COLO829 (cell line): ENCODE results near the gene CYS1.

ENCODE experiments used
- DNase-seq: peaks from one replicate; pipeline ENCODE4 v3.0.0; 2012; ENCODE audit warnings: low spot score

CYS1 gene

DNA sequence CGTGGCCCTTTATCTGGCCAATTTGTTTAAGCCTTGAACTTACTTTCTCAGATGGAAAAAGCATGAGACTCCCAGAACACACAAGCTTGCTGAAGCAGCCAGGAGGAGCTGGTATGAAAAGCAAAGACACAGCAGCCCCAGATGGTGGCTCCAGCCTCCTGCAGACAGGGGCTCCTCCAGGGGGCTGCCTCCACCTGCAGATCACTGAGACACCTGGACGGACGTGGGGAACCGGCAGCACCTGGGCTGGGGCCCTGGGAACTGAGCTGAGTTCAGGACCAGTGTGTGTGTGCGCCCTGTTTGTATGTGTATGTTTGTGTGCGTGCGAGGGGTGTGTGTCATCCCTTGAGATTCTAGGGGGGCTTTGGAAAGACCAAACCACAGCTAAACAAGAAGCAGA lies 8.6 kb downstream of the CYS1 start:
- no peak for DNase-seq

DNA sequence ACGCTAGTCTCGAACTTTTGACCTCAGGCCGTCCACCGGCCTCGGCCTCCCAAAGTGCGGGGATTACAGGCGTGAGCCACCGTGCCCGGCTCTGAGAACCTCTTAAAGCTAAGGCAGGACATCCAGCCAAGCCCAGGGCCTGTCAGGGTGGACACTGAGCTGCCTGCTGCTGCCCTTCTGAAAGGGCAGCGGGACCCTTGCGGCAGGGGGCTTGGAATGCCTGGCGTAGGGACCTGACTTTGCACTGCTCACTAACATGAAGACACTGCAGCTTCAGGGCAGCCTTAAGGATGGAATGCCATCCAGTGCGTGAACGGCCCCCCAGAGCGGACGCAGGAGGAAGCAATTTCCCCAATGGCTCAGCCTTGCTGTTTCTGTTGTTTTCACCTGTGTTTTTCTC lies 9.0 kb downstream of the CYS1 start:
- DNase-seq = no peak

DNA sequence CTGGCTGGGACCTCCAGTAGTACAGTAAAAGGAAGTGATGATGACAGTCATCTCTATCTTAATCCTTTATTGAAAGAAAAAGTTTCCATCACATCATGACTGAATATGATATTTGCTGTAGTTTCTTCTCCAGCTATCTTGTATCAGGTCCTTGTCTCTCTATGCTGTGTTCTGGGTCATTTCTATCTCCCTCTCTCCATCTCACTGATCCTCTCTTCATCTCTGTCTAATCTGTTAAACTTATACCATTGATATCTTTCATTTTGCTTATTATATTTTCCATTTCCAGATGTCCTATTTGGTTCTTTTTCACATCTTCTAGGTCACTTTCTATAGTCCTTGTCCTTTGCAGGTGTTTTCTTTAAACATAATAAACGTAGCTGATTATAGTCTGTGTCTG lies 12.3 kb downstream of the CYS1 start:
- no peak for DNase-seq

DNA sequence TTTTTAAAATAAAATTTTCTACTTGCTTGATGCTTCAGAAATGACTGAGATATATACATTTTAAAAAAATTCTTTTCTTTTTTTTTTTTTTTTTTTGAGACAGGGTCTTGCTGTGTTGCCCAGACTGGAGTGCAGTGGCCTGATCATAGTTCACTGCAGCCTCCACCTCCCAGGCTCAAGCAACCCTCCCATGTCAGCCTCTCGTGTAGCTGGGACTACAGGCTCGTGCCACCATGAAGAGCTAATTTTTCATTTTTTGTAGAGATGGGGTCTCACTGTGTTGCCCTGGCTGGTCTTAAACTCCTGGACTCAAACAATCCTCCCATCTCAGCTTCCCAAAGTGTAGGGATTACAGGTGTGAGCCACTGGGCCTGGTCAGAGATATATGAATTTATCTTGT lies 12.9 kb downstream of the CYS1 start:
- no peak for DNase-seq

DNA sequence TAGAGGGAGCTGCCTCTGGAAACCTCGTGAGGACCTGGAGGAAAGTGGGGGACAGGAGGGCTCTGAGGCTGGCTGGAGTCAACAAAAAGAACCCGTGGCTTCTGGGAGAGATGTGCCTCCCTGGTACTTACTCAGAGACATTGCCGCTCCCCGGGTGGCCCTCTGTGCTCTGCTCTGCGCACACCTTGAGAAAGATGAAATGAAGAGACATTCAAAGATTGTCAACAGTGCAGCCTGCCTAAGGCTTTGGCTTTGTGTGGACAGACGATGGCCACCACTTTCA lies 14.5 kb downstream of the CYS1 start:
- no peak for DNase-seq

DNA sequence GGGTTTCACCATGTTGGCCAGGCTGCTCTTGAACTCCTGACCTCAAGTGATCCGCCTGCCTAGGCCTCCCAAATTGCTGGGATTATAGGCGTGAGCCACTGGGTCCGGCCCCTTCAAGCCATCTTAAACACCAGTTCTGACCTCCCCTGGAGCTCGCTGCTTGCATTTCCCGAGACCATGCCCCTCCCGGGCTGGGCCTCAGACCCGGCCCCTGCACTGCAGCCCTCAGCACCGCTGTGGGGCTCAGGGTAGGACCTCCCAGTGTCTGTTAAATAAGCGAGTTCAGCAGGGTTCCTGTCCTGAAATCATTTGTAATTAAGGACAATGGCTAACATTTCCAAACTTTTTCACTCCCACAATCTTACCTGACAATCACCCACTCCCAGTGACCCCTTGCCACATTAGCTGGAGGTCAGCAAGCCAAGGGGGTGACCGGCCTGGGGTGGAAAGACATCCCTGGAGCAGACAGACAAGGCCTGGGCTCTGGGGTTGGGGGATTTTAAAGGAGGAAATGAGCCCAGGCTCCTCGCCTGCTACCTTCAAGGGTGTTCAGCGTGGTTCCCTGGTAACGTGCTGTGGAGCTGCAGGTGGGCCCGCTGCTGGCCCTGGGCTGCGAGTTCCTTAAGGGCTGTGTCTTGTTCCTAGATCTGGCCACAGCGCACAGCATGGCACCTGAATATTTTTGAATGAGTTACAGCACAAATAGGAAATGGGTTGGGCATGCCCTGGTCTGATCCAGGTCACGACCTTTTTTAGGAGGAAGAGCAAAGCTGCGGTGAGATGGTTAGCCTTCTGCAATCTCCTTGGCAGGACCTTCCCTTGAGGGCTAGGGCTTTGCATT lies 15.1 kb downstream of the CYS1 start:
- no peak for DNase-seq

DNA sequence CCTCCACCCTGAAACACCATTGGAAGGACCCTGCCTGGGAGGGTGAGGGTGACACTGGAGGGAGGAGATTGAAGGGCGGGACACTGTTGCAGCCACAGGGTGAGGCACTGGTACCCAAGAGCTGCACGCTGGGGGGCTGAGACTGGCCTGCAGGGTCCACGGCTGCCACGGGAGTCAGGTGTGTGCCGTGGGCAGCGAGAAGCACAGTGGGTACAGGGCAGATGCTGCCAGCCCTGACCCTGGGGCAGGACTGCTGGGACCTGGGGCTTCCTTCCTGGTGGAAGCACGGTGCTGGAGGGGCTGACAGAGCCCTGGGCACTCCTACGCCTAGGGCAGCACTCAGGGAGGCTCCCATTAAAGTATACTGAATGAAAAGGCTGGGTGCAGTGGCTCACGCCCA lies 16.6 kb downstream of the CYS1 start:
- no peak for DNase-seq

DNA sequence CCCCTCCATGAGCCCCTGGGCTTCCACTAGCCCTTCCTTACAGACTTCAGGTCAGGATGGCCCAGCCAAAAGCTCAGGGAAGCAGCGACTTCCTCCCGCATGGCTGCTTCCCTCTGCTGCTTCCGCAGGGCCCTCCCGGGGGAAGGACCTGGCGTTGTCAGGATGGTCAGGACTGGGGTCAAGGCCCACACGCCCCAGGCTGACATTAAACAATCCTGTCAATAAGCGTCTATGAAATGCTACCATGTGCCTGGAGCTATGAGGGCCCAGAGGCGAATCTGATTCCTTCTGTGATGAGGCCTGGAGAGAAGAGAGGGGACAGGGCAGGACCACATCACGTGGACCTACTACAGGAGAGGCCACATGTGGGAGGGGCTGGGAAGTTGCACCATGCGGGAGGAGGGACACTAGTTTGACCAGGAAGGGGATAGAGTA lies 17.3 kb downstream of the CYS1 start:
- no peak for DNase-seq

DNA sequence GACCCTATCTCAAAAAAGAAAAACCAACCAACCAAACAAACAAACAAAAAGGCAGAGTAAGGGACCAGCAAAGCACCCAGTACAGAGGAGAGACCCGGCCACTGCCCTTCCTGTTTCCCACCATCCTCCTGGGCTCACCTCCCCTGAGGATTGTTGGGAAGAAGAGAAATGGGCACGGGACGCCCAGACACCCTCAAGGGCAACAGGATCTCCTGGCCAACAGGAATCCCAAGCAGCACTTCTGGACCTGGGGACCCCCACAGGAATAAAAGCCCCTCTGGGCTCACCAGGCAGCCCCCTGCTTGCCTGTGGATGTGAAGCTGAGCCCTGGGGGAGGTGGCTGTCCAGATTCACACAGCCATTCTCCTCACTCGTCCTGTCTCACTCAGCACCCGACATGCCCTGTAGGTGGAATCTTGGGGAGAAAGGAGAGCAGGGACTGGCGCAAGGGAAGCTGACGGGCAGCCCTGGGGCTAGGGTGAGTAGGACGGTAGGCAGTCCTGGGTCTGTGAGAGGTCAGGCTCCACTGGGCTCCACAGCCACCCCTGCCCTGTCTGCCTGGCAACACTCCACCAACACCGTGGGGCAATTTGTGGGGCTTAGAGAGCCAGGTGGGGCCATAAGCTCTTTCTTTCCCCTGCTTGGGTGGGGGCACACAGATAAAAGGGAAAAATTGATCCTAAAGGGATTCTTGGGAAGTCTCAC lies 18.8 kb downstream of the CYS1 start:
- DNase-seq = no peak

DNA sequence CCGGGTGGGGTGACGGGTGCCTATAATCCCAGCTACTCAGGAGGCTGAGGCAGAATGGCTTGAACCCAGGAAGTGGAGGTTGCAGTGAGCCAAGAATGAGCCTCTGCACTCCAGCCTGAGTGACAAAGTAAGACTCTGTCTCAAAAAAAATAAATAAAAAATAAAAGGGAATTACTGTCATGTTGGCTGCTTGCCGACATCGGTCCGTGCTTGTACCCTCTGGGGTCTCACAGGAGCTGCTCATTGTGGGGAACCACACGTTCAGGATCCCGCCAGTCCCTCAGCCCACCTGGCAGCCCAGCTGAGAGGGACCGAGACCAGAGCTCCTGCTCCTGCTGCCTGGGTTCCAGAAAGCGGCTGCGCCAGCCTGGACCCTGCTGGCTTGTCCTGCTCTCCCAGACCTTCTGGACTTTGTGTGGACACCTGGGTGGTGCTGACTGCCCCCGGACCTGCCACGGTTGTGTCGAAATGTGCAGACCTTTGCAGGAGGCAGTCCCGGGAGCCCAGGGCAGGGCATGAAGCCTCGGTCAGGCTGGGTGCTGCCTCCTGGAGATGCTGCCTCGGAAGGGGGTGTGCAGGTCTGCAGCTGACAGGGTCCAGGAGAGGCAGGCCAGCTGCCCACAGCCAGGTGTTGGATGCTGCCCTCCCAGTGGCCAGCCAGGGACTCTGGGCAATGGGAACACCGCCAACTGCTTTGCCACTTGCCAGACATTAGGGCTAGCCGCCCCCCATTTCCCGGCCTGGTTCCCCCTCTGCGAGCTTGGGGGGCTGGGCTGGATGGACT lies 20.5 kb downstream of the CYS1 start:
- no peak for DNase-seq

DNA sequence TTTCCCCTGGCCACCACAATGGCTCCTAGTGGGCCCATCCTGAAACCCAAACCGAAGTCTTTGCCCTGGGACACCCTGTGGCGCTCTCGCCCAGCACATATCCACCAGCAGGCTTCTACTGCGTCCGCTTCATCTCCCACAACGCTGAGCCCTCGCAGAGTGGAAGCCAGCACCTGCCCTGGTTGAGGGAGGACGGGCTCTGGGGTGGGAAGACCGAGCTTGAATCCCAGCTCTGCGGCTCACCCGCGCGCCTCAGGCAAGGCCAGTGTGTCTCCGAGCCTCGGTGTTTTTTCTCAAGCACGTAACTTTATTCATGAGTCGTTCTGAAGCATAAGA lies 21.2 kb downstream of the CYS1 start:
- no peak for DNase-seq

DNA sequence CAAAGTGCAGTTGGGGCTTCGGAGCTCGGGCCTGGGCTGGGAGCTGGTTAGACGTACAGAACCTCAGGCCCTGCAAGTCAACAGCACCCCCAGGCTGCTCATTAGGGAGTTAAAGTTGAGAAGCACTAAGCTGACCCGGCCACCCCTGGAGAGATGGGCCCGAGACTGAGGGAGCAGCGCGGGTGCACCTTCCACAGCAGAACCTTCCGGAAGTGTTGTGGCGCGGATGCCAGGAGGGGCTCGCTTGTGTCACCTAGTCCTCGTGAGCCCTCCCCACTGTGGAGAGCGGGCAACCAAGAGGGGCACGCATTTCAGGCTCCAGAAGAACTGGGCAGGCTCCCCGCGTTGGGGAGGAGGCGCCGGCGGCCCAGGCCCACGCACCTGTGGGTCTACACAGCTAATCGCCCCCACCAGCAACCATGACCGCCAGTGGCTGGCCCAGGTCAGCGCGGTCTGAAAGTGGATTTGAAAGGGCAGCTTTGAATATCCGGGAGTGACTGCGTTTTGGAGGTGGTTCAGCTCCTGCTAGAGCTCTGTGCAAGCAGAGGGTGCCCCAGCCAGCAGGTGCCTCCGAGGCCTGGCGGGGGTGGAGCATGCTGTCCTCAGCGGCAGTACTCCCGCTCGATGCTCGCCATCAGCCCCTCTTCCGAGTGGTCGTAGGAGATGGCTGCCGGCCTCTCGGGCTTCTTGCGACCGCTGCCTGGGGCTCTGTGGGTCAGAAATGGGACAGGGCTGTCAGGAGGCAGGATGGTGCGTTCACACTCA lies 21.8 kb downstream of the CYS1 start:
- no peak for DNase-seq

DNA sequence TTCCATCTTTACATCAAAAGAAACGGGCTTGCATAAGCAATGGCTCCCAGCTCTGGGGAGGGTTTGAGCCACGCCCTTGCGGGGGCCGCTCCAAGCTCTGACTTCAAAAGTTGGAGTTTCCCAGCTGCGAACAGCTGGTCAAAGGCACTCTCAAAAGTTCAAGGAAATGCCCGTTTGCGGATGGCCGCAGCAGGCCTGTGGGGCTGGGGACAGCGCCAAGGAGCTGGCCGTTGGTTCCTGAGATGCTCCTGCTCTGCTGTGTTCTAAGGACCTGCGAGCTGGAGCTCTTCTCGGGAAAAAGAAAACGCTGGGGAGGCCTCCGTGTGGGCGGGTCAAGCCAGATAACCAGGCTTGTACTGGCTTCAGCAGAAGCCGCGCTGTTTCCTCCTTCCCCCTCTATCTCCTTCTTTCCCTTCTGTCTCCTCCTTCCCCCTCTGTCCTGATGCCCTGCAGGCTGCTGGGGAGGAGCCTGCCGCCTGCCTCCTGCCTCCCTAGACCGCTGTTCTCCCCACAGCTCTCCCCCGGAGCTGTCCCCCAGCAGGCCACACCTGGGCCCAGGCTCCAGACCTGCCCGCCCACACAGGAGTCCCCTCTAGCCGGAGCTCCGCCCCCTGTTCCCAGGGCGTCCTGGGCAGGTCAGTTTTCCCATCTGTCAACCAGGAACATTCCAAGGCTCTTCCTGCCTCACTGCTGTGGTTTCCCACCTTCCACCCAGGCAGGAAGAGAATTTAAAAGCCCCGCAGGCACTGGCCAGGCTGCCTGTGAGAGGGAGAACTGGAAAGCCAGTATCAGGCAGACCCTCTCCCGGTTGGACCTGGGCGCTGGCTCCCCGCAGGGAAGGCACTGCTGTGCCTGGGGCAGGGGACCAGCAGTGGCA lies 22.7 kb downstream of the CYS1 start:
- peak; percentile 44 for DNase-seq

DNA sequence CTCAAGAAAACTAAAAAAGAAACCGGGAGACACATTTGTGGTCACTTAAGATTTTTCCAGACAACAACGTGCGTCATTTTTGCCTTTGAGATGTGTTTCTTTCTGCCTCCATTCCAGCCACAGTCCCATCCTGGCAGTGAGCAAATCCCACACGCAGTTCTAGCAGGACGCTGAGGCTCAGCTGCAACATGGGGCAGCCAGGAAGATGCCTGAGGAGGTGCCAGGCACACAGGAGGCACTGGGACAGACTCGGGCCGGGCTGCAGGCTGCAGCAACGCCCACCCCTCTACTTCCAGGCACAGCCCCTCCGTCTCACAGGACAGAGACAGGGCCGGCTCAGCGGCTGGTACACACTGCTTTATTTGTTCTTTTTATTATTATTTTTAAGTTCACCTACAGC lies 23.8 kb downstream of the CYS1 start:
- no peak for DNase-seq

DNA sequence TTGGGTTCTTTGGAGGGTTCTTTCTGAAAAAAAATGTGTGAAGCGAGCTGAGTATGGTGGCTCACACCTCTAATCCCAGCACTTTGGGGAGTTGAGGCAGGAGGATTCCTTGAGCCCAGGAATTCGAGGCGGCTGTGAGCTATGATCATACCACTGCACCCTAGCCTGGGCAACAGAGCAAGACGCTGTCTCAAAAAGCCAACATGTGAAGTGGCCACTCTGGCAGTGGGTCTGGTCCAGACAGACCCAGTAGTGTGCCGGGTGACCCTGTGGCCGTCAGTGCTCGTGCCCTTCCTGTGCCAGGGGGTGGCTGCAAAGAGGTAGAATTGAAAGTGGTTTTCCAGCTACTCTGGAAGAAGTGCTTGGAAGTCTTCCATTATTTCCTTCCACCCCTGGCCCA lies 25.2 kb downstream of the CYS1 start:
- no peak for DNase-seq

DNA sequence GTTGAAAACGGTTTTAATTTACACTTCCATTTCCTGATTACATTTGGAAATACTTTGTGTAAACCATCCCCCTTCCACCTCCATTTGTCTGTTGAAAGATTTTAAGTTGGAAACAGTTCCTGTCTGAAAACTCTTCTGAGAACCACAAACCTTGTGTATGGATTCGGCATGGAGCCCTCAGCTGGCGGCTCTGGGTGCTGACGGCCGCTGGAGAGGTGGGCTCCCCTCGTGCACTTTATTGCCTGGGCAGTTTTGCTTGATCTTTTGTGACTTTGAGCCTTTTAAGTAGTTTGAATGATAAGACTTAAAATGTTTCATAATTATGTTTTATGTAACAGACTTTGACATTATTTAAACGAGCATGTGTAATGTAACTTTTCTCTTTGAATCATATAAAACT lies 25.8 kb downstream of the CYS1 start:
- no peak for DNase-seq

DNA sequence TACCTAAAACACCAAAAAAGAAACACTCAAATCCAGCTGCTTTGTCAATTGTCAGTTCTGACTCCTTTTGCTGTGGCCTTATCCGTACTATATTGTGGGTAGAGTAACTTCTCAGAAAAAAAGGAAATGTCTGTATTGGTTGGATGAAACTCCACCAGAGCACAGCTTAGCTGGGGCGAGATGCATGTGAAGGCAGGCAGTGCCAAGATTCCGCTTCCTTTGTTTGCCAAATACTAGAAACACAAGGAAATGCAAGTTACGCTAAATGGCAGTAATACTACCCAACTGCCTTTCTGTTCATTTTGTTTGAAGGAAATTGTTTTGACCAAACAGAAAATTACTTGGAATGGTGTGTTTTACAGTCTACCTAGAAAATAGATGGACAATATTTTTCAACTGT lies 26.9 kb downstream of the CYS1 start:
- DNase-seq = no peak

DNA sequence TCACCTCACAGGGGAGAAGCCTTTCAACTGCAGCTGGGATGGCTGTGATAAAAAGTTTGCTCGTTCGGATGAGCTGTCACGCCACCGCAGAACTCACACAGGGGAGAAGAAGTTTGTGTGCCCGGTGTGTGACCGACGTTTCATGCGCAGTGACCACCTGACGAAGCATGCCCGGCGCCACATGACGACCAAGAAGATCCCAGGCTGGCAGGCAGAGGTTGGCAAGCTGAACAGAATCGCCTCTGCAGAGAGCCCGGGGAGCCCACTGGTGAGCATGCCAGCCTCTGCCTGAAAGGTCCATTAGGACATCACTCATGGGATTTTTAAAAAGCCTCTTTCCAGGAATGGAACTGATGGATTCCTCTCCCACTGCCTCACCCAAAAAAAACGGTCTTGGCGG lies 28.0 kb downstream of the CYS1 start:
- DNase-seq = no peak

DNA sequence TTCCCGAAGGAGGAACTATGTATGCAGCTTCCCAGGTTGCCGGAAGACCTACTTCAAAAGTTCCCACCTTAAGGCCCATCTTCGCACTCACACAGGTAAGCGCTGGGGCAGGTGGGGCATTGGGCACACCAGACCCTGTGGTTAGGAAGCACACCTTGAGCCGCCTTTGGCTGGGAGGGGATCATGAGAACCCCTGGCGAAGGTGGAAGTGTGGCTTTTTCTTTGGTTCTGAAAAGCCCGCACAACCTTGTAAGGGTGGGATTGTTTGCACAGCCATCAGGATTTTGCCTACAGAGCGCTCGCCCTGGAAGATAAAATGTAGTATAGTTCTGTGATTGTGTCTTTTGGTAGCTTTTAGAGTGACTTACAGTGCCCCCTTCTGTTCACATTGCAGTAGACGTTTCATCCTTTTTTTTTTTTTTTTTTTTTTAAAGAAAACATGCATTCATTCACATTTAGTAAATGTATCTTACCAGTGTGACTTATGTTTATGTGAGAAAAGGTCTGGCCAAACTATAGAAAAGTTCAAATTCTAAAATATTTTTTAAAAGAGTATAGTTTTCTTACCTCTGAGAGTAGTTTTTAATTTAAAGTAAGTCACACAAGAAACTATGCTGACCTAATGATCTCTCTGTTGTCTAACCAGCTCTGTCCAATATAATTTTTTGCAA lies 31.6 kb downstream of the CYS1 start:
- peak; percentile 63 for DNase-seq

DNA sequence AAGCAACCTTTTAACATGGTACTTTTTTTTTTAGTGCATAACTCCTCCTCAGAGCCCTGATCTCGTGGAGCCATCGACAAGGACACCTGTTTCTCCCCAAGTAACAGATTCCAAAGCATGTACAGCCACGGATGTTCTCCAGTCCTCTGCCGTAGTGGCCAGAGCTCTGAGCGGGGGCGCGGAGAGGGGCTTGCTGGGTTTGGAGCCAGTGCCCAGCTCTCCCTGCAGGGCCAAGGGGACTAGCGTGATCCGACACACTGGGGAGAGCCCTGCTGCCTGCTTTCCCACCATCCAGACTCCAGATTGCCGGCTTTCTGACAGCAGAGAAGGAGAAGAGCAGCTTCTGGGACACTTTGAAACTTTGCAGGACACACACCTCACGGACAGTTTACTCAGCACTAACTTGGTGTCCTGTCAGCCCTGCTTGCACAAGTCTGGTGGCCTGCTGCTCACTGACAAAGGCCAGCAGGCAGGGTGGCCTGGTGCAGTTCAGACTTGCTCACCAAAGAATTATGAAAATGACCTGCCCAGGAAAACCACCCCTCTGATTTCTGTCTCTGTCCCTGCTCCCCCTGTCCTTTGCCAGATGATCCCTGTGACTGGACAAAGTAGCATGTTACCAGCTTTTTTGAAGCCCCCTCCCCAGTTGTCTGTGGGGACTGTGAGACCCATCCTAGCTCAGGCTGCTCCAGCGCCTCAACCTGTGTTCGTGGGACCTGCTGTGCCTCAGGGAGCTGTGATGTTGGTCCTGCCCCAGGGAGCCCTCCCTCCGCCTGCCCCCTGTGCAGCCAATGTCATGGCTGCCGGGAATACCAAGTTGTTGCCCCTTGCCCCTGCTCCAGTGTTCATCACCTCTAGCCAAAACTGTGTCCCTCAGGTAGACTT lies 32.4 kb downstream of the CYS1 start:
- DNase-seq = no peak
